HL-60 (cell line): ENCODE results near the gene EP400.

Source experiments
- CTCF ChIP-seq: IDR thresholded peaks from one replicate; pipeline ENCODE4 v1.5.1; 2011; ENCODE audit warnings: low read length, control low read depth, inconsistent platforms; ENCODE audit not compliant: insufficient read depth
- SPI1 ChIP-seq: IDR thresholded peaks from 2 replicates; pipeline ENCODE4 v1.6.1; 2012; ENCODE audit warnings: low read depth, mild to moderate bottlenecking, borderline replicate concordance

GRCh38 chr12:132054983-132055382 is 105.2 kb downstream of the EP400 start:
- TF ChIP-seq CTCF (no peak), SPI1 (no peak)
